Stimulated activated CD4-positive, alpha-beta T cell treated with anti-CD3 and anti-CD28 coated beads, Interleukin-4, amount 100 ng/mL, for 48 hours (primary cell): ENCODE measurements around the gene PNMT.
A peak's percentile ranks its signal among the peaks of the same experiment; 100 is the strongest.
"Not testable (repeated sequence)": the region's sequence is repeated elsewhere in the genome, so short reads cannot be mapped to it uniquely, and the experiment has no call there.

ENCODE experiments used
- DNase-seq, 2 donors: peaks; one replicate each; pipeline ENCODE4 v3.0.0-alpha.2; 2020; ENCODE audit warnings: low read depth in 2 of 2

PNMT gene

GRCh38 chr17:39687546-39688474 is 19.6 kb downstream of the PNMT start, which contains the start of gene PGAP3:
Gene PGAP3, minus strand, starts transcription at chr17:39688057. Its CDS starts 43 bp downstream, at chr17:39688014.
- DNase-seq = peak; percentile 80 to 83

- DNase-seq = no peak
Observed at GRCh38 chr17:39688475-39688835, 20.2 kb downstream of the PNMT start.

- no peak for DNase-seq
Observed at GRCh38 chr17:39688945-39689344, 20.7 kb downstream of the PNMT start.

- DNase-seq = no peak
Observed at GRCh38 chr17:39694593-39694992, 26.3 kb downstream of the PNMT start.

GRCh38 chr17:39695089-39695474 is 26.8 kb downstream of the PNMT start:
- DNase-seq = no peak

GRCh38 chr17:39696731-39697130 is 28.5 kb downstream of the PNMT start:
- no peak for DNase-seq

GRCh38 chr17:39697961-39698360 is 29.7 kb downstream of the PNMT start:
- DNase-seq = no peak

- not testable (repeated sequence) for DNase-seq
Observed at GRCh38 chr17:39699157-39699817, 31.0 kb downstream of the PNMT start.

GRCh38 chr17:39699818-39700147 is 31.5 kb downstream of the PNMT start, which contains the start of gene ERBB2:
Gene ERBB2, plus strand, starts transcription at chr17:39700064. Its CDS starts 175 bp downstream, at chr17:39700239.
- no peak for DNase-seq

- no peak for DNase-seq
Observed at GRCh38 chr17:39700148-39700987, 32.1 kb downstream of the PNMT start.

GRCh38 chr17:39701012-39701783 is 32.9 kb downstream of the PNMT start:
- DNase-seq = no peak

- DNase-seq = no peak
Observed at GRCh38 chr17:39701784-39702422, 33.6 kb downstream of the PNMT start.

- no peak for DNase-seq
Observed at GRCh38 chr17:39702901-39703893, 34.9 kb downstream of the PNMT start.

- DNase-seq = no peak
Observed at GRCh38 chr17:39703913-39704312, 35.7 kb downstream of the PNMT start.

- DNase-seq = no peak
Observed at GRCh38 chr17:39704821-39705551, 36.7 kb downstream of the PNMT start.

GRCh38 chr17:39705786-39706348 is 37.6 kb downstream of the PNMT start:
- no peak for DNase-seq

GRCh38 chr17:39706383-39706782 is 38.1 kb downstream of the PNMT start:
- DNase-seq = no peak

- no peak for DNase-seq
Observed at GRCh38 chr17:39706921-39707337, 38.7 kb downstream of the PNMT start.
